Inferior parietal cortex (tissue), 1 donor: ENCODE data around the gene DDX41.

Source experiments
- DNase-seq: peaks from one replicate; pipeline ENCODE4 v3.0.0-alpha.2; 2016; ENCODE audit errors: extremely low spot score

Gene DDX41

DNA sequence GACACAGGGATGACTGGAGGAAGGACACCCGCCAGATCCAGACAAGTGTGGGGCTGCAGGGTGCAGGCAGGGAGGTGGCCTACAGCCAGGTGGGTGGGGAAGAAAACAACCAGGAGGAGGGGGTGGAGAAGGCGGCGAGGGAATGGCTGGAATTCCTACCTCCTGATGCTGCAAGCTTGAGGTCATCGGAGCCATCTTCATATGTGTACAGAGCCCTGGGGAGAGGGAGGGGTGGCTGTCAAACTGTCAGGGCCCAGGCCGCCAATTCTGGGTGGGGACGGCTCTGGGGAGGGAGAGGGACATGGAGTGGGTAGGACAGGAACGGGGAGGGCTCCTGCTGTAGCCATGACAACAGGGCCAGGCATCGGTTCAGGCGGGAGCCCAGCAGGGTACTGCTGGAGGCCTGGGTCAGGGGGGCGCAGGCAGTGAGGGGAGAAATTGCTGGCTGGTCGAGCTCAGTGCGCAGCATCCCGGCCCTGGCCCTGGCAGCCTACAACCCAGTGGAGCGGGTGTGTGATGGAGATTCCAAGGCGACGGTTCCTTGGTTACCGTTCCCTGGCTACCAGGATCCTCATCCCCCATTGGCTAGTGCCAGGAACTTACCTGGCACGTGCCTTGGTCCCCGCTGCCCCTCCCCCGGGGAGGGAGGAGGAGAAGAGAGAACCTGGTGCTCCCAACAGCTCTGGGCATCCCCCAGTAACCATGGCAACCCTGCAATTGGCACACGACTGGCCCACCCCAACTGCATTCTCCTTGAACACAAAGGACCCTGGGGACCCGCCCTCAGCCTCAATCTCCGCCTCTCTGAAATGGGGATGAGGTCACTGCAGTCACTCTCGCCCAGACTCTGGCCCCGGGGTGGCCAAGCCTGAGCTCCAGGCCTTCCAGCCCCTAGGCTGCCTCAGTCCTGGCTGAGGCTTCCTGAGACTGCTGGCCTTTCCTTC, 47.8 kb downstream of the DDX41 start:
- DNase-seq: no peak

DNA sequence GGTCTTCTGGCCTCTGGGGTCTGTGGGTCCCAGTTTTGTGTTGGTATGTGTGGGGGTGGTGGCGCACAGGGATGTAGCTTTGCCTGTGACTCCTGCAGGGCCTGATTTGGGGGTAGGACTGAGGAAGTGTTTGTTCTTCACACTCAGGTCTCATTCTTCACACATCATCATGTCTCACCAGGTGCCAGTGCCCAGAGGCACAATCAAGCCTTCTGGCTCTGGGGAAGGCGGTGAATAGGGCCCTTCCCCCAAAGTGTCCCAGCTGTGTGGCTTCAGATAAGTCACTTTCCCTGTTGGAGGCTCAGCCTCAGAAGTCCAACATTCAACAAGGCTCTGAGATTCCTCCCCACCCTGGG, 48.5 kb downstream of the DDX41 start:
- DNase-seq: no peak

DNA sequence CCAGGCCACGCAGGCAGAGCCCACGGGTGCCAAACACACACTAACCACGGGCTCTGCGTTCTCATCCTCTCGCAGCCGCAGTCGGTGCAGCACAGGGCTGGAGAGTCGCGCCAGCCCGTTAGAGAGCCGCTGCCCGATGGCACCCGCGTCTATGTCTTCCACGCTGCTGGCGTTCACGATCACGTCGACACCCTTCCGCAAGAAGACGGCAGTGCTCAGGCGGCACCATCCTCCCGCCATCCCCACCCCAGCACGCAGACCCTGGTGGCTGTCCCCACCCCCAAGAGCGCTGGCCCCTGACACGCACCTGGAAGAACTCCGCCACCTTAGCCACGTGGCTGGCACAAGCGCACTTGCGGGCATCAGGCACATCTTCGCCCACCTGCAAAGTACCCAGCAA, 49.3 kb downstream of the DDX41 start:
- no peak for DNase-seq

DNA sequence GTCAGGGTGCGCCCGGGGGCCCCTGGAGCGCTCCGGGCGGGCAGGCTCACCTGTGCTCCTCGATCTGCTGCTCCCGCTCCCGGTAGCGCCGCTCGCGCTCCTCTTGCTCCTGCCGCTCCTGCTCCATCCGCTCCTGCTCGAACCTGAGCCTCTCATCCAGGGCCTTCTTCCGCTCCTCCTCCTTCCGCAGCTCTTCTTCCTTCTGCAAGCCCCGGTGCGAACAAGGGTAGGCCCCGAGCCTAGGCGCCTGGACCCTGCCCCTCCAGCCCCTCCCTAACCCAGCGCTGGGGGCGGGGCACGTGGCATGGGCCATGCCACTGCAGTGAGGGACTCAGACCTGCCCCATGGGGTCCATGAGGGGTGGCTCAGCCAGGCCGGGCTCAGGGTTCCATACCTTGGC, 49.9 kb downstream of the DDX41 start:
- DNase-seq: no peak

DNA sequence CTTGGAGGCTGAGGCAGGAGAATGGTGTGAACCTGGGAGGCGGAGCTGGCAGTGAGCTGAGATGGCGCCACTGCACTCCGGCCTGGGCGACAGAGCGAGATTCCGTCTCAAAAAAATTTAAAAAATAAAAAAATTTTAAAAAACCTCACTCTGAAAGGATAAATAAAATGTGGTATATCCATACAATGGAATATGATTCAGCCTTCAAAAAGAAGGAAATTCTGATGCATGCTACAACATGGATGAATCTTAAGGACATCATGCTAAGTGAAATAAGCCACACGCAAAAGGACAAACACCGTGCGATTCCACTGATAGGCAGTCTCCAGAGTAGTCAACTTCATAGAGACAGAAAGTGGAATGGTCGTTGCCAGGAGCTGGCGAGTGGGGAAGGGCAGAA, 51.7 kb downstream of the DDX41 start:
- DNase-seq: no peak

DNA sequence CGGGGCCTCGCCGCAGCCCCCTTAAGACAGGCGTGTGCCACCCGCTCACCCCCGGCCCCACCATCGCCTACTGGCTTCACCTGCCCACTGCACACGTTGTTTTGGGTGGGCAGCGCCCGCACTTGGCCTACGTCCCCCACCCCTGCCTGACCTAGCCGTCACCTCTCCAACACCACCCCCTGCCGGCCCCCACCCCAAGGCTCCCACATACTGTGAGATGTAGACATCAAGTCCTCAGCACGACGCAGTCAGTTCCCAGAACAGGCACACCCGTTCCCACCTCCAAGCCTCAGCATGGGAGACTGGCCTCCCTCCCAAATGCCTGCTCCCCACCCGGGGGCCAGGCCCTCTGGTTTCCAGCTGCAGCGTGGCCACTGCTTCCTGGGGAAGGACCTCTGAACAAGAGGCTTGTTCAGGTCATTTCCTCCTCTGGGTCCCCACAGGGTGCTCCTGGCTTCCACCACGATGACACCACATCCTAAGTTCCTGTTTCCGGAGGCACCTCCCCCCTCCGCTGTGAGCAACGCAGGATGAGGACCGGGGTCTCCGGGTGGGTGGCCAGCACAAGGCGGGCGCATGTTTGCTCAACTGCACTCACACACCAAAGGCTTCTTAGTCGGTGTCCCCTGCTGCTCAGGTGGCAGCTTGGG, 54.6 kb downstream of the DDX41 start:
- no peak for DNase-seq
